Fibroblast of skin of right quadriceps (primary cell): ENCODE data around the gene ZNF792.
"Not testable (repeated sequence)": the region's sequence is repeated elsewhere in the genome, so short reads cannot be mapped to it uniquely, and the experiment has no call there.

Experiments used
- DNase-seq: peaks from one replicate; pipeline ENCODE4 v3.0.0-alpha.2; 2013

ZNF792 gene

GRCh38 chr19:34920090-34920786, 43.8 kb downstream of the ZNF792 start:
- not testable (repeated sequence) for DNase-seq

GRCh38 chr19:34918190-34918589, 45.8 kb downstream of the ZNF792 start:
- no peak for DNase-seq

GRCh38 chr19:34917144-34917543, 46.9 kb downstream of the ZNF792 start:
- DNase-seq, result not testable (repeated sequence)

- no peak for DNase-seq
These were observed 53.3 kb downstream of the ZNF792 start for GRCh38 chr19:34910770-34911169.
